GM19395 (cell line): ENCODE data around the gene CALB2.
A peak's percentile ranks its signal among the peaks of the same experiment; 100 is the strongest.
"Not testable (repeated sequence)": the region's sequence is repeated elsewhere in the genome, so short reads cannot be mapped to it uniquely, and the experiment has no call there.

ENCODE experiments used
- ATAC-seq: cut with Tn5 transposase; IDR thresholded peaks from one replicate; pipeline ENCODE4 v1.9.1; 2021; ENCODE audit warnings: mild to moderate bottlenecking, moderate library complexity; ENCODE audit not compliant: unreplicated experiment

The CALB2 gene

GRCh38 chr16:71358464-71358998 lies at the start of gene CALB2:
CALB2 (plus strand) TSS chr16:71358723; CDS start chr16:71358793, 70 bp downstream.
- ATAC-seq, result peak; percentile 85

- ATAC-seq, result no peak
These were observed 46.9 kb upstream of the CALB2 start for GRCh38 chr16:71311553-71312158.

- ATAC-seq, result not testable (repeated sequence)
These were observed 44.9 kb upstream of the CALB2 start for GRCh38 chr16:71313591-71313990.

GRCh38 chr16:71315269-71315668 lies 43.3 kb upstream of the CALB2 start:
- no peak for ATAC-seq

GRCh38 chr16:71319999-71320398 lies 38.5 kb upstream of the CALB2 start:
- no peak for ATAC-seq

- ATAC-seq, result no peak
These were observed 30.8 kb upstream of the CALB2 start for GRCh38 chr16:71327720-71328119.

- no peak for ATAC-seq
These were observed 30.4 kb upstream of the CALB2 start for GRCh38 chr16:71328151-71328550.

- ATAC-seq, result no peak
These were observed 20.9 kb upstream of the CALB2 start for GRCh38 chr16:71337631-71338030.

- no peak for ATAC-seq
These were observed 20.3 kb upstream of the CALB2 start for GRCh38 chr16:71338193-71338592.

- ATAC-seq, result no peak
These were observed 19.9 kb upstream of the CALB2 start for GRCh38 chr16:71338632-71339031.

GRCh38 chr16:71339236-71340171 lies 19.0 kb upstream of the CALB2 start:
- ATAC-seq, result no peak

- no peak for ATAC-seq
These were observed 18.1 kb upstream of the CALB2 start for GRCh38 chr16:71340406-71340805.

- ATAC-seq, result no peak
These were observed 16.6 kb upstream of the CALB2 start for GRCh38 chr16:71341881-71342280.

GRCh38 chr16:71343078-71343477 lies 15.4 kb upstream of the CALB2 start:
- ATAC-seq, result no peak

- ATAC-seq, result no peak
These were observed 14.1 kb upstream of the CALB2 start for GRCh38 chr16:71344315-71344905.

GRCh38 chr16:71345031-71345430 lies 13.5 kb upstream of the CALB2 start:
- ATAC-seq, result no peak

- no peak for ATAC-seq
These were observed 11.4 kb upstream of the CALB2 start for GRCh38 chr16:71347146-71347545.

- ATAC-seq, result no peak
These were observed 10.0 kb upstream of the CALB2 start for GRCh38 chr16:71348262-71349085.

GRCh38 chr16:71350821-71351557 lies 7.5 kb upstream of the CALB2 start:
- ATAC-seq, result no peak

GRCh38 chr16:71351558-71351901 lies 7.0 kb upstream of the CALB2 start:
- ATAC-seq, result no peak
